ENCODE data around the gene MFSD6L.

The MFSD6L gene

GRCh38 chr17:8791248-8791909, 7.8 kb downstream of the MFSD6L start:
- Histone ChIP-seq H3K27ac (ENCODE audit: low read depth, low read length) (no peak overlapping the region), H3K27me3 (ENCODE audit: control insufficient read depth, low read length) (peaks cover 13% of the 10 kb centered on the region), H3K36me3 (ENCODE audit: control insufficient read depth, low read length) (no peaks in the 10 kb centered on the region), H3K4me3 (ENCODE audit: low read length) (no peak overlapping the region), H3K4me2 (ENCODE audit: low read length) (no peak overlapping the region), H3K79me2 (ENCODE audit: control insufficient read depth, low read length) (no peaks in the 10 kb centered on the region), H3K4me1 (ENCODE audit: control insufficient read depth, low read length) (no peaks in the 10 kb centered on the region), H4K20me1 (ENCODE audit: control insufficient read depth, insufficient read depth, low read depth, low read length) (no peaks in the 10 kb centered on the region), H3K9me3 (ENCODE audit: control insufficient read depth, insufficient read depth, low read length) (no peaks in the 10 kb centered on the region), H3K9me2 (replicated peaks; ENCODE audit: control insufficient read depth, low read length) (no peaks in the 10 kb centered on the region), H3F3A (ENCODE audit: control insufficient read depth, insufficient read depth) (no peaks in the 10 kb centered on the region)
- TF ChIP-seq EZH2phosphoT487 (IDR thresholded peaks at IDR 0.05; ENCODE audit: borderline replicate concordance, low read length) (no peak), CTCF (IDR thresholded peaks at IDR 0.05; ENCODE audit: low read depth, low read length, poor library complexity, severe bottlenecking) (no peak)

- no peaks in the 10 kb centered on the region for H3F3A ChIP-seq (ENCODE audit: control insufficient read depth, insufficient read depth)
- no peaks in the 10 kb centered on the region for H3K9me3 ChIP-seq (ENCODE audit: control insufficient read depth, insufficient read depth, low read length)
- H3K4me3 ChIP-seq (ENCODE audit: low read length) = no peak overlapping the region
- no peaks in the 10 kb centered on the region for H3K9me2 ChIP-seq (replicated peaks; ENCODE audit: control insufficient read depth, low read length)
- H3K4me1 ChIP-seq (ENCODE audit: control insufficient read depth, low read length) = no peaks in the 10 kb centered on the region
- TF ChIP-seq EZH2phosphoT487 (IDR thresholded peaks at IDR 0.05; ENCODE audit: borderline replicate concordance, low read length) = no peak
- no peak for TF ChIP-seq CTCF (IDR thresholded peaks at IDR 0.05; ENCODE audit: low read depth, low read length, poor library complexity, severe bottlenecking)
- no peaks in the 10 kb centered on the region for H4K20me1 ChIP-seq (ENCODE audit: control insufficient read depth, insufficient read depth, low read depth, low read length)
- H3K4me2 ChIP-seq (ENCODE audit: low read length) = no peak overlapping the region
- no peak overlapping the region for H3K27ac ChIP-seq (ENCODE audit: low read depth, low read length)
- H3K79me2 ChIP-seq (ENCODE audit: control insufficient read depth, low read length) = no peaks in the 10 kb centered on the region
- H3K36me3 ChIP-seq (ENCODE audit: control insufficient read depth, low read length) = no peaks in the 10 kb centered on the region
- peaks cover 13% of the 10 kb centered on the region for H3K27me3 ChIP-seq (ENCODE audit: control insufficient read depth, low read length)
These were observed 9.4 kb downstream of the MFSD6L start for GRCh38 chr17:8789743-8790142.

- Histone ChIP-seq H3K36me3 (ENCODE audit: control insufficient read depth, low read length) (no peaks in the 10 kb centered on the region), H3K27ac (ENCODE audit: low read depth, low read length) (no peak overlapping the region), H3K4me1 (ENCODE audit: control insufficient read depth, low read length) (no peaks in the 10 kb centered on the region), H3K4me3 (ENCODE audit: low read length) (no peak overlapping the region), H4K20me1 (ENCODE audit: control insufficient read depth, insufficient read depth, low read depth, low read length) (no peaks in the 10 kb centered on the region), H3K27me3 (ENCODE audit: control insufficient read depth, low read length) (peaks cover 13% of the 10 kb centered on the region), H3K4me2 (ENCODE audit: low read length) (no peak overlapping the region), H3K9me2 (replicated peaks; ENCODE audit: control insufficient read depth, low read length) (no peaks in the 10 kb centered on the region), H3F3A (ENCODE audit: control insufficient read depth, insufficient read depth) (no peaks in the 10 kb centered on the region), H3K79me2 (ENCODE audit: control insufficient read depth, low read length) (no peaks in the 10 kb centered on the region), H3K9me3 (ENCODE audit: control insufficient read depth, insufficient read depth, low read length) (no peaks in the 10 kb centered on the region)
- TF ChIP-seq EZH2phosphoT487 (IDR thresholded peaks at IDR 0.05; ENCODE audit: borderline replicate concordance, low read length) (no peak), CTCF (IDR thresholded peaks at IDR 0.05; ENCODE audit: low read depth, low read length, poor library complexity, severe bottlenecking) (no peak)
These were observed 10.2 kb downstream of the MFSD6L start for GRCh38 chr17:8788998-8789397.
